ENCODE data around the gene LRMDA.

LRMDA gene

GRCh38 chr10:76074659-76075058 lies 643.2 kb downstream of the LRMDA start:
- TF ChIP-seq CTCF (IDR thresholded peaks at IDR 0.05; ENCODE audit: unreplicated experiment in 3 of 3), result no peak
- Mint-ChIP-seq H3K4me1 (peaks cover 77% of the 10 kb centered on the region), H3K9me3 (peaks cover 3% of the 10 kb centered on the region), H3K27me3 (ENCODE audit: low read depth) (no peaks in the 10 kb centered on the region), H3K4me3 (no peak overlapping the region), H3K36me3 (ENCODE audit: low read depth) (no peaks in the 10 kb centered on the region), H3K27ac (peak overlapping the region in 1 of 3 experiments; percentile 81)

- H3K27ac Mint-ChIP-seq, result peak overlapping the region in 2 of 3 experiments; percentile 11 to 69
- no peak overlapping the region for H3K4me3 Mint-ChIP-seq
- no peaks in the 10 kb centered on the region for H3K9me3 Mint-ChIP-seq
- H3K36me3 Mint-ChIP-seq (ENCODE audit: low read depth), result no peaks in the 10 kb centered on the region
- peaks cover 53% of the 10 kb centered on the region for H3K4me1 Mint-ChIP-seq
- no peaks in the 10 kb centered on the region for H3K27me3 Mint-ChIP-seq (ENCODE audit: low read depth)
- no peak for TF ChIP-seq CTCF (IDR thresholded peaks at IDR 0.05; ENCODE audit: unreplicated experiment in 3 of 3)
Observed at GRCh38 chr10:76080451-76080850, 649.0 kb downstream of the LRMDA start.

- H3K4me3 Mint-ChIP-seq, result no peak overlapping the region
- H3K27me3 Mint-ChIP-seq (ENCODE audit: low read depth), result no peaks in the 10 kb centered on the region
- TF ChIP-seq CTCF (IDR thresholded peaks at IDR 0.05; ENCODE audit: unreplicated experiment in 3 of 3), result no peak
Observed at GRCh38 chr10:76080991-76081390, 649.6 kb downstream of the LRMDA start.

GRCh38 chr10:76082232-76082631 lies 650.8 kb downstream of the LRMDA start:
- Mint-ChIP-seq H3K27ac (peak overlapping the region in 2 of 3 experiments; percentile 30 to 67), H3K9me3 (no peaks in the 10 kb centered on the region), H3K27me3 (ENCODE audit: low read depth) (no peaks in the 10 kb centered on the region), H3K4me1 (peaks cover 60% of the 10 kb centered on the region), H3K36me3 (ENCODE audit: low read depth) (no peaks in the 10 kb centered on the region), H3K4me3 (no peak overlapping the region)
- TF ChIP-seq CTCF (IDR thresholded peaks at IDR 0.05; ENCODE audit: unreplicated experiment in 3 of 3), result no peak

More at GRCh38 chr10:76080991-76081390, 649.6 kb downstream of the LRMDA start:
- Mint-ChIP-seq H3K9me3 (no peaks in the 10 kb centered on the region), H3K36me3 (ENCODE audit: low read depth) (no peaks in the 10 kb centered on the region), H3K4me1 (peaks cover 59% of the 10 kb centered on the region), H3K27ac (peak overlapping the region in 2 of 3 experiments; percentile 7 to 69)

GRCh38 chr10:76082956-76083355 lies 651.5 kb downstream of the LRMDA start:
- peaks cover 63% of the 10 kb centered on the region for H3K4me1 Mint-ChIP-seq
- H3K4me3 Mint-ChIP-seq, result no peak overlapping the region
- no peaks in the 10 kb centered on the region for H3K9me3 Mint-ChIP-seq
- H3K36me3 Mint-ChIP-seq (ENCODE audit: low read depth), result no peaks in the 10 kb centered on the region
- peak overlapping the region in 2 of 3 experiments; percentile 46 to 67 for H3K27ac Mint-ChIP-seq
- no peak for TF ChIP-seq CTCF (IDR thresholded peaks at IDR 0.05; ENCODE audit: unreplicated experiment in 3 of 3)
- no peaks in the 10 kb centered on the region for H3K27me3 Mint-ChIP-seq (ENCODE audit: low read depth)

GRCh38 chr10:76085002-76085816 lies 653.8 kb downstream of the LRMDA start:
- no peaks in the 10 kb centered on the region for H3K27me3 Mint-ChIP-seq (ENCODE audit: low read depth)
- no peaks in the 10 kb centered on the region for H3K9me3 Mint-ChIP-seq
- H3K27ac Mint-ChIP-seq, result peak overlapping the region; percentile 66 to 86 (median 77)
- peak overlapping the region in 1 of 3 experiments; percentile 37 for H3K4me3 Mint-ChIP-seq
- peaks cover 71% of the 10 kb centered on the region for H3K4me1 Mint-ChIP-seq
- H3K36me3 Mint-ChIP-seq (ENCODE audit: low read depth), result peaks cover 3% of the 10 kb centered on the region
- TF ChIP-seq CTCF (IDR thresholded peaks at IDR 0.05; ENCODE audit: unreplicated experiment in 3 of 3), result no peak
